Astrocyte (in vitro differentiated cells and primary cell): ENCODE data around the gene TMEM179. TPM values are rescaled to one million over a fixed set of nuclear protein-coding genes. Genes with fewer than 3 reads are reported as not detected.

Source experiments
- DNase-seq: peaks from one replicate; pipeline ENCODE4 v3.0.0-alpha.2; 2010; ENCODE audit warnings: low read depth
- FAIRE-seq: peaks from 2 replicates; lab custom pipeline; 2011; peaks lifted over from hg19 to GRCh38; lab: Jason Lieb, UNC
- H2AFZ ChIP-seq: 2 replicates; pipeline ENCODE4 v1.6.0; 2012; ENCODE audit warnings: low read depth, low read length, inconsistent platforms
- H3K27ac ChIP-seq: 2 replicates; pipeline ENCODE4 v1.5.1; 2011; ENCODE audit warnings: low read depth, low read length, inconsistent platforms
- H3K27me3 ChIP-seq: 2 replicates; pipeline ENCODE4 v1.6.0; 2011; ENCODE audit warnings: low read length, inconsistent platforms; ENCODE audit not compliant: insufficient read depth
- H3K36me3 ChIP-seq: 2 replicates; pipeline ENCODE4 v1.5.1; 2011; ENCODE audit warnings: low read length, inconsistent platforms; ENCODE audit not compliant: insufficient read depth
- H3K4me1 ChIP-seq: 2 replicates; pipeline ENCODE4 v1.5.1; 2011; ENCODE audit warnings: low read length, inconsistent platforms; ENCODE audit not compliant: insufficient read depth
- H3K4me2 ChIP-seq: 2 replicates; pipeline ENCODE4 v1.6.0; 2012; ENCODE audit warnings: low read length, inconsistent platforms
- H3K4me3 ChIP-seq: 2 replicates; pipeline ENCODE4 v1.5.1; 2011; ENCODE audit warnings: low read depth, mild to moderate bottlenecking, low read length, inconsistent platforms; ENCODE audit not compliant: insufficient read depth
- H3K79me2 ChIP-seq: 2 replicates; pipeline ENCODE4 v1.6.0; 2012; ENCODE audit warnings: mild to moderate bottlenecking, low read length, inconsistent platforms; ENCODE audit not compliant: insufficient read depth
- H3K9ac ChIP-seq: 2 replicates; pipeline ENCODE4 v1.6.0; 2012; ENCODE audit warnings: mild to moderate bottlenecking, low read length, inconsistent platforms
- H3K9me3 ChIP-seq: 2 replicates; pipeline ENCODE4 v1.5.1; 2012; ENCODE audit warnings: low read depth, mild to moderate bottlenecking, low read length, inconsistent platforms; ENCODE audit not compliant: insufficient read depth
- H4K20me1 ChIP-seq: 2 replicates; pipeline ENCODE4 v1.6.0; 2012; ENCODE audit warnings: low read length, inconsistent platforms; ENCODE audit not compliant: insufficient read depth
- H3K27ac Mint-ChIP-seq: one replicate; pipeline ENCODE4 v1.8.0; 2021; ENCODE audit warnings: mild to moderate bottlenecking, mixed read lengths; ENCODE audit not compliant: unreplicated experiment
- H3K27me3 Mint-ChIP-seq: one replicate; pipeline ENCODE4 v1.8.0; 2021; ENCODE audit warnings: low read depth, mixed read lengths; ENCODE audit not compliant: unreplicated experiment
- H3K36me3 Mint-ChIP-seq: one replicate; pipeline ENCODE4 v1.8.0; 2021; ENCODE audit warnings: low read depth, mixed read lengths; ENCODE audit not compliant: unreplicated experiment
- H3K4me1 Mint-ChIP-seq: one replicate; pipeline ENCODE4 v1.8.0; 2021; ENCODE audit warnings: low read depth, mixed read lengths; ENCODE audit not compliant: unreplicated experiment
- H3K4me3 Mint-ChIP-seq: one replicate; pipeline ENCODE4 v1.8.0; 2021; ENCODE audit warnings: mild to moderate bottlenecking, moderate library complexity, mixed read lengths; ENCODE audit not compliant: unreplicated experiment
- H3K9me3 Mint-ChIP-seq: one replicate; pipeline ENCODE4 v1.8.0; 2021; ENCODE audit warnings: mild to moderate bottlenecking, mixed read lengths; ENCODE audit not compliant: unreplicated experiment
- CTCF ChIP-seq: IDR thresholded peaks from 2 replicates; pipeline ENCODE4 v1.5.1; 2011; ENCODE audit warnings: low read depth, mild to moderate bottlenecking, inconsistent platforms, low read length, moderate library complexity; ENCODE audit not compliant: insufficient read depth
- EZH2 ChIP-seq: IDR thresholded peaks from 2 replicates; pipeline ENCODE4 v1.6.1; 2012; ENCODE audit warnings: mild to moderate bottlenecking, low read length, inconsistent platforms; ENCODE audit not compliant: insufficient read depth
- total RNA-seq: library from RNA; stranded (reverse); gene quantifications from 2 replicates; pipeline ENCODE4 v1.2.1, GENCODE V29; 2021

Gene TMEM179
- total RNA-seq, 1 donor from 2014 or later = 0.82 TPM

DNA sequence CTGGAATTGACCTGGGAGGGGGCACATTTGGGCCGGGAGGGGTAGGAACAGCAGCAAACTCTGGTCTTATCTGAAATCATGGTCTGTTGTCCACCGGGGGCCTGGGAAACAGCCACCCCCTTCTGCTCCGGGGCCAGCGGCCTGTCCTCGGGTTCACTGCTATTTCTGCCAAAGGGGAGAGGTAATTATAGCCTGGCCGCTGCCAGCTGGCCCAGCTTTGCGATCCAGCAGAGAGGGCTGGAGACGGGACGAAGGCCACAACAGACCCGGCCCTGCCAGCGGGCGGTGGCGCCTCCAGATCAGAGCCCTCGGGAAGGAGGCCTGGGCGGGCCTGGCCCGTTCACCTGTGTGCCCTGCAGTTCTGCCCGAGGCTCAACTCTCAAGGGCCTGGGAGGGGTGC lies 25.1 kb downstream of the TMEM179 start, which contains the start of gene C14orf180:
Gene C14orf180 (plus strand): TSS at position 258 of the 400 bp plus-strand sequence. CDS start 6,667 bp downstream, outside the sequence.
- no peaks in the 10 kb centered on the region for H3K9me3 Mint-ChIP-seq
- no peak within 1 kb of the TSS for H2AFZ ChIP-seq
- H3K9me3 ChIP-seq = no peaks in the 10 kb centered on the region
- H3K4me3 Mint-ChIP-seq = no peak within 1 kb of the TSS
- no peaks in the 10 kb centered on the region for H4K20me1 ChIP-seq
- no peaks in the 10 kb centered on the region for H3K27me3 ChIP-seq
- TF ChIP-seq EZH2 (no peak), CTCF (no peak)
- H3K27ac Mint-ChIP-seq = no peak within 1 kb of the TSS
- no peak within 1 kb of the TSS for H3K4me2 ChIP-seq
- H3K27me3 Mint-ChIP-seq = peaks cover 27% of the 10 kb centered on the region
- no peaks in the 10 kb centered on the region for H3K4me1 Mint-ChIP-seq
- no peaks in the 10 kb centered on the region for H3K79me2 ChIP-seq
- no peak within 1 kb of the TSS for H3K4me3 ChIP-seq
- H3K27ac ChIP-seq = no peak within 1 kb of the TSS
- FAIRE-seq (no peak), DNase-seq (no peak)
- H3K9ac ChIP-seq = no peak within 1 kb of the TSS
- H3K4me1 ChIP-seq = no peaks in the 10 kb centered on the region
- H3K36me3 ChIP-seq = no peaks in the 10 kb centered on the region
- H3K36me3 Mint-ChIP-seq = no peaks in the 10 kb centered on the region

GRCh38 chr14:104578321-104578720 lies 26.3 kb downstream of the TMEM179 start:
- no peaks in the 10 kb centered on the region for H3K9me3 Mint-ChIP-seq
- H3K79me2 ChIP-seq = no peaks in the 10 kb centered on the region
- DNase-seq = no peak
- H3K27me3 Mint-ChIP-seq = peaks cover 28% of the 10 kb centered on the region
- H3K27me3 ChIP-seq = no peaks in the 10 kb centered on the region
- FAIRE-seq = no peak
- no peak overlapping the region for H3K4me3 Mint-ChIP-seq
- H3K9ac ChIP-seq = no peak overlapping the region
- H2AFZ ChIP-seq = no peak overlapping the region
- no peaks in the 10 kb centered on the region for H3K9me3 ChIP-seq
- no peaks in the 10 kb centered on the region for H4K20me1 ChIP-seq
- no peak overlapping the region for H3K27ac Mint-ChIP-seq
- no peaks in the 10 kb centered on the region for H3K4me1 ChIP-seq
- H3K36me3 ChIP-seq = no peaks in the 10 kb centered on the region
- TF ChIP-seq EZH2 (no peak), CTCF (no peak)
- no peaks in the 10 kb centered on the region for H3K36me3 Mint-ChIP-seq
- H3K4me2 ChIP-seq = no peak overlapping the region
- no peaks in the 10 kb centered on the region for H3K4me1 Mint-ChIP-seq
- no peak overlapping the region for H3K27ac ChIP-seq
- H3K4me3 ChIP-seq = no peak overlapping the region

DNA sequence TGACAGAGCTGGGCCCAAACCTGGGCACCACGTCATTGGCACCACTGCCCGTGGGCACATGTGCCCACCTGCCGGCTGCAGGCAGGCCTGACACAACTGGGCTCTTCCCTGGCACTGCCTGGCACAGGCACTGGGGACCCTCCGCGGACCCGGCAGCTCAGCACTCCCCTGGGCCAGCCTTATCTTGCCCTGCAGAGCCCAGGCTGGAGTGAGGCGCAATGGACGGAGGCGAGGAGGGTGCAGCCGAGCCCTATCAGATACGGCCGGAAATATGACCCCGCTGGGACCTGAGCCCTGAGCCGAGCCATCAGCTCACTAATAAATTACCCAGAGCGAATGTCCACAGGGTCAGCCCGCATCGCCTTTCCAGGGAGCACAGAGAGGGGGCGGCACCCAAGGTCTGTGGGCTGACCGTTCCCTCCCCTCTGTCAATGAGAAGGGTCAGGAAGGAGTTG lies 26.7 kb downstream of the TMEM179 start:
- no peak overlapping the region for H3K27ac ChIP-seq
- H3K4me1 ChIP-seq = no peaks in the 10 kb centered on the region
- H3K4me2 ChIP-seq = no peak overlapping the region
- DNase-seq (no peak), FAIRE-seq (no peak)
- no peak overlapping the region for H3K9ac ChIP-seq
- Mint-ChIP-seq H3K4me1 (no peaks in the 10 kb centered on the region), H3K27ac (no peak overlapping the region), H3K9me3 (no peaks in the 10 kb centered on the region), H3K36me3 (no peaks in the 10 kb centered on the region), H3K27me3 (peaks cover 30% of the 10 kb centered on the region), H3K4me3 (no peak overlapping the region)
- no peaks in the 10 kb centered on the region for H4K20me1 ChIP-seq
- no peaks in the 10 kb centered on the region for H3K36me3 ChIP-seq
- H3K79me2 ChIP-seq = no peaks in the 10 kb centered on the region
- H3K4me3 ChIP-seq = no peak overlapping the region
- no peak overlapping the region for H2AFZ ChIP-seq
- TF ChIP-seq CTCF (no peak), EZH2 (no peak)
- no peaks in the 10 kb centered on the region for H3K27me3 ChIP-seq
- H3K9me3 ChIP-seq = no peaks in the 10 kb centered on the region
